Esophagus (tissue), 2 donors: Measurements from ENCODE around the gene RLN1. TPM values are rescaled to one million over a fixed set of nuclear protein-coding genes. Genes with fewer than 3 reads are reported as not detected.
"Not testable (repeated sequence)": the region's sequence is repeated elsewhere in the genome, so short reads cannot be mapped to it uniquely, and the experiment has no call there.

Experiments
- H3K27ac ChIP-seq, 2 donors: one replicate each; pipeline ENCODE4 v1.5.1; 2013; ENCODE audit warnings: low read depth in 2 of 2, mild to moderate bottlenecking in 2 of 2, inconsistent platforms in 1 of 2, low read length in 1 of 2, moderate library complexity in 1 of 2
- H3K27me3 ChIP-seq, 2 donors: one replicate each; pipeline ENCODE4 v1.6.1; 2013; ENCODE audit warnings: low read length in 2 of 2, control low read depth in 1 of 2, mild to moderate bottlenecking in 1 of 2; ENCODE audit not compliant: insufficient read depth in 2 of 2, control insufficient read depth in 1 of 2
- H3K36me3 ChIP-seq, 2 donors: one replicate each; pipeline ENCODE4 v1.6.1; 2013; ENCODE audit warnings: low read length in 1 of 2; ENCODE audit not compliant: control insufficient read depth in 2 of 2, insufficient read depth in 2 of 2
- H3K4me1 ChIP-seq, 2 donors: one replicate each; pipeline ENCODE4 v1.6.1; 2013; ENCODE audit warnings: low read length in 1 of 2; ENCODE audit not compliant: control insufficient read depth in 2 of 2, insufficient read depth in 2 of 2
- H3K4me3 ChIP-seq, 2 donors: one replicate each; pipeline ENCODE4 v1.5.1; 2013; ENCODE audit warnings: low read length in 2 of 2, mild to moderate bottlenecking in 2 of 2, low read depth in 1 of 2, moderate library complexity in 1 of 2
- H3K9me3 ChIP-seq, 2 donors: one replicate each; pipeline ENCODE4 v1.6.1; 2013; ENCODE audit warnings: mild to moderate bottlenecking in 2 of 2, low read depth in 1 of 2, low read length in 1 of 2, moderate library complexity in 1 of 2; ENCODE audit not compliant: control insufficient read depth in 2 of 2, insufficient read depth in 1 of 2
- WGBS, 2 donors: extraction: QIAGEN DNeasy Blood & Tissue Kit; methylation state at CpG; one replicate each; pipeline ENCODE4 v1.1.7; 2013; 5-methylcytosine and 5-hydroxymethylcytosine counted together
- polyA plus RNA-seq, 2 donors: library from polyadenylated mRNA; stranded (reverse); fragments of 200-250 nt; gene quantifications; one replicate each; pipeline ENCODE4 v1.2.3, GENCODE V29; 2013
- donor health status: healthy with polysubstance abuse.
- donor health status: Bipolar disorder and iron deficiency.

RLN1 gene
- polyA plus RNA-seq, 2 donors = 0.21 to 0.33 TPM

DNA sequence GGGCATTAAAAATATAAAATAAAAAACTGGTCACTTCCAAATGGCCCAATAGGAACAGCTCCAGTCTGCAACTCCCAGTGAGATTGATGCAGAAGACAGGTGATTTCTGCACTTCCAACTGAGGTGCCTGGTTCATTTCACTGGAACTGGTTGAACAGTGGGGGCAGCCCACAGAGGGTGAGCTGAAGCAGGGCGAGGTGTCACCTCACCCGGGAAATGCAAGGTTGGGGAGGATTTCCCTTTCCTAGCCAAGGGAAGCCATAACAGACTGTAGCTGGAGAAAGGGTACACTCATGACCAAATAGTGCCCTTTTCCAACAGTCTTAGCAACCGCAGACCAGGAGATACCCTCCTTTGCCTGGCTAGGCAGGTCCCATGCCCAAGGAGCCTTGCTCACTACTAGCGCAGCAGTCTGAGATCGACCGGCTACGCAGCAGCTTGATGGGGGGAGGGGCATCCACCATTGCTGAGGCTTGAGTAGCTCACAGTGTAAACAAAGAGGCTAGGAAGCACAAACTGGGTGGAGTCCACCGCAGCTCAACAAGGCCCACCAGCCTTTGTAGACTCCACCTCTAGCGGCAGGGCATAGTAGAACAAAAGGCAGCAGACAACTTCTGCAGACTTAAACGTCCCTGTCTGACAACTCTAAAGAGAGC, 12.7 kb downstream of the RLN1 start:
- no peak overlapping the region for H3K27ac ChIP-seq
- H3K4me3 ChIP-seq = no peak overlapping the region
- no peaks in the 10 kb centered on the region for H3K27me3 ChIP-seq
- H3K4me1 ChIP-seq = no peaks in the 10 kb centered on the region
- WGBS, 2 donors = 62 to 73% methylated on average over 10 of the region's 10 CpGs
- no peaks in the 10 kb centered on the region for H3K36me3 ChIP-seq
- no peaks in the 10 kb centered on the region for H3K9me3 ChIP-seq

DNA sequence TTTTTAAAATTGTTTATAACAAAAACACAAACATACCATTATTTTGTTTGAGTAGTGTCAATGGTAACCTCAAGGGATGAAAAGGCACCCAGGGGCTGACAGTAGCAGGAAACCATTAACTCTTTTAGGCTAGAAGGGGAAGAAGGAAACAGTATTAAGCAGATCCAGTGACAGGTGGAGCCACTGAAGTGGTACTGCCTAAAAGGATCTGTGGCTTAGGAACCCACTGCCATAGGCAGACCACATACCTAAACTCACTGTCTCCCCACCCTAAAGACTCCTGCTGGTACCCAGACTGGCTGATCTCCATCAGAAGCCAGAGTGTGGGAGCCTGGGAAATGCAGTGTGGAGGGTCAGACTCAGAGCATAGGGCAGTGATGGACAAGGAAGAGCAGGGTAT, 13.5 kb downstream of the RLN1 start:
- no peak overlapping the region for H3K4me3 ChIP-seq
- no peak overlapping the region for H3K27ac ChIP-seq
- no peaks in the 10 kb centered on the region for H3K27me3 ChIP-seq
- H3K4me1 ChIP-seq = no peaks in the 10 kb centered on the region
- no peaks in the 10 kb centered on the region for H3K36me3 ChIP-seq
- H3K9me3 ChIP-seq = no peaks in the 10 kb centered on the region

DNA sequence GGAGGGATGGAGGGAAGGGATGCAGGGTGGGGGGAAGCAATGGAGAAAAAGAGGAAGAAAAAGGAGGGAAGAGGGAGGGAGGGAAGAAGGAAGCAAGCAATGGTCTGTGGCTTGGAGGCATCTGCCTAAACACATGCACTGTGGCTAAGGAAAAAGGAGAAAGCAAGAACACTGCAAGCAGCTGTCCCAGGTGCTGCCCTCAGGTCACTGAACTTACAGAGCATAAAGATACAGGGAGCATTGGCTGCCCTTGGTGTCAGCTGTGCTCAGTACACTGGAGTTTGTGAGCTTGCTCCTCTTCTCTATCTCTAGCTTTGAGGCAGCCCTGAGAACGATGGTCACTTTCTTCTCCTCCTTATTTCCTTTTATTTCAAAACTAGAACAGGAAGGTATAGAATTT, 18.1 kb downstream of the RLN1 start:
- WGBS, 2 donors = 76 to 81% methylated on average over 1 of the region's 1 CpG
- not testable (repeated sequence) for H3K36me3 ChIP-seq, H3K27ac ChIP-seq, H3K4me3 ChIP-seq, H3K4me1 ChIP-seq, H3K27me3 ChIP-seq, H3K9me3 ChIP-seq

DNA sequence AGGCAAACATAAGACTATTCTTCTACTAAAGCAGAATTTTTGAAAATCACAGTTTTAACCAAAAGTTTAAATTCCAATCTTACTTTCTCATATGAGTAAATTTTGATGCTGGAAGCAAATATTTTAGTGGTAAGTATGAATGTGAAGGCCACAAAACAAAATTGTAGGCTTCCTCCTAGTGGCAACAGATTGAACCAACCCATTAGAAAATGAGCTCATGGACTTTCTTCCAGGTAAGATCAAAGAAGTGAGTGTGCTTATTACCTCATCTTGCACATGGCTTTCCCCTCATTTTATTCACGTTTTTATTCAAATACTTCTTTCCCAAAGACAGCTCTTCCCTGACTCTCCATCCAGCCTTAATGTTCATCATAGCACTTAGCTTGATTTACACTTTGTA, 18.6 kb downstream of the RLN1 start:
- no peaks in the 10 kb centered on the region for H3K36me3 ChIP-seq
- no peaks in the 10 kb centered on the region for H3K27me3 ChIP-seq
- no peaks in the 10 kb centered on the region for H3K9me3 ChIP-seq
- H3K27ac ChIP-seq = no peak overlapping the region
- H3K4me3 ChIP-seq = no peak overlapping the region
- no peaks in the 10 kb centered on the region for H3K4me1 ChIP-seq
- WGBS, 2 donors = 28 to 35% methylated on average over 1 of the region's 1 CpG

DNA sequence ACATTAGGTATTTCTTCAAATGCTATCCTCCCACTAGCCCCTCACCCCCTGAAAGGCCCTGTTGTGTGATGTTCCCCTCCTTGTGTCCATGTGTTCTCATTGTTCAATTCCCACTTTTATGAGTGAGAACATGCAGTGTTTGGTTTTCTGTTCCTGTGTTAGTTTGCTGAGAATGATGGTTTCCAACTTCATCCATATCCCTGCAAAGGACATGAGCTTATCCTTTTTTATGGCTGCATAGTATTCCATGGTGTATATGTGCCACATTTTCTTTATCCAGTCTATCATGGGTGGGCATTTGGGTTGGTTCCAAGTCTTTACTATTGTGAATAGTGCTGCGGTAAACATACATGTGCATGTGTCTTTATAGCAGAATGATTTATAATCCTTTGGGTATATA, 23.3 kb downstream of the RLN1 start:
- not testable (repeated sequence) for H3K4me3 ChIP-seq, H3K27me3 ChIP-seq, H3K27ac ChIP-seq, H3K4me1 ChIP-seq, H3K9me3 ChIP-seq, H3K36me3 ChIP-seq
- WGBS, 2 donors = 96 to 100% methylated on average over 1 of the region's 1 CpG

DNA sequence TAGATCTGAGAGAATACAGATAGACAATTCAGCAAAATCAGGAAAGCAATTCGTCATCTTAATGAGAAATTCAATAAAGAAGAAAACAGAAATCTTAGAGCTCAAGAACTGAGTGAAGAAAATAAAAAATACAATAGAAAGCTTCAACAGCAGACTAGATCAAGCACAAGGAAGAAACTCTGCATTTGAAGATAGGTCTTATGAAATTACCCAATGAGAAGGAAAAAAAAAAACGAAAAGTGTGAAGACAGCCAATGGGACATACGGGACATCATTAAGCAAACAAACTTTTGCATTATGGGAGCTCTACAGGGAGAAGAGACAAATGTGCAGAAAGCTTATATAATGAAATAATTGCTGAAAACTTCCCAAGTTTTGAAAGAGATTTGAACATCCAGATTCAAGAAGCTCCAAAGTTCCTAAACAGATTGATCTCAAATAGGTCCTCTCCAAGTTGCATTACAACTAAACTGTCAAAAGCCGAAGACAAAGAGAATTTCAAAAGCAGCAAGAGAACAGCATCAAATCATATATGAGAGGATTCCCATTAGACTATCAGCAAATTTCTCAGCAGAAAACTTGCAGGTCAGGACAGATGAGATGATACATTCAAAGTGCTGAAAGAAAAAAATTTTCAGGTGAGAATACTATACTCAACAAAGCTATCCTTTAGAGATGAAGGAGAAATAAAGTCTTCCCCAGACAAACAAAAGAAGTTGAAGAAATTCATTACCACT, 24.3 kb downstream of the RLN1 start:
- no peak overlapping the region for H3K27ac ChIP-seq
- no peak overlapping the region for H3K4me3 ChIP-seq
- no peaks in the 10 kb centered on the region for H3K4me1 ChIP-seq
- H3K9me3 ChIP-seq = peaks cover 0 to 6% of the 10 kb centered on the region in 2 donors
- no peaks in the 10 kb centered on the region for H3K36me3 ChIP-seq
- H3K27me3 ChIP-seq = no peaks in the 10 kb centered on the region
- 67 to 68% methylated on average over 4 of the region's 4 CpGs for WGBS, 2 donors

DNA sequence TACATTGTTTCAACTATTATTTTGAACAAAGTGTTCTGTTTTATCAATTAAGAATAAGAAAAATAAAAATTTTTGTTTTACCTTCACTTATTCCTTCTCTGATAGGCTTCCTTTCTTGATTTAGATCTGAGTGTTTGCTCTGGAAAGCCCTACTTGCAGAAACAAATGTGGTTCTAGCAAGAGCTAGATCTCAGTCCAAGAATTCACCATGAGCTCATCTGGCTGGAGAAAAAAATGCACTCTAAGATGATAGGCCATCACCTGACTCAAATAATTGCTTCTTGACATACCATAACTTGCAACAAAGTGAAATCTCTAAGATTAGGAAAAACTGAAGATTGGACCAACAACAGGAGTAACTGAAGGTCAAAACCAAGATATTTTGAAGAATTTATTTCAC, 28.8 kb downstream of the RLN1 start:
- no peaks in the 10 kb centered on the region for H3K4me1 ChIP-seq
- no peaks in the 10 kb centered on the region for H3K27me3 ChIP-seq
- H3K36me3 ChIP-seq = no peaks in the 10 kb centered on the region
- peaks cover 0 to 6% of the 10 kb centered on the region in 2 donors for H3K9me3 ChIP-seq
- no peak overlapping the region for H3K27ac ChIP-seq
- H3K4me3 ChIP-seq = no peak overlapping the region

DNA sequence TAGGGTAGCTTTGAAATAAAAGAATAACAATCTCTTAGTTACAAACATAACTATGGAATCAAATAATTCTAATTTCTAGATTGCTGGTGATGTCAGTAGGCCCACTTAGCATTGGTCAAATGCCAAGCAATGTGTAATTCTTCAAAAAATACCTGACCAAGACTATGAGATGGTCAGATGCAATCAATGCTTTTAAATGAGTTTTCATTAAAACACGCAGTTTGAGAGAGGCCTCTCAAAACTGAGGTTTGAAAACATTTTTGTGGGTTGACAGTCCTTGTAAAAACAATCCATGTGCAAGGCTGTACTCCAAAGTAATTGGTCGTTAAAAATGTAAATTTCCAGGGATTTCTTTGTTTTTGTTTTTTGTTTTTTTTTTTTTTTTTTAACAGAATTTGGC, 33.9 kb downstream of the RLN1 start:
- Histone ChIP-seq H3K4me3 (no peak overlapping the region), H3K27me3 (no peaks in the 10 kb centered on the region), H3K36me3 (no peaks in the 10 kb centered on the region), H3K27ac (no peak overlapping the region), H3K9me3 (no peaks in the 10 kb centered on the region), H3K4me1 (no peaks in the 10 kb centered on the region)
- 79 to 89% methylated on average over 2 of the region's 2 CpGs for WGBS, 2 donors

DNA sequence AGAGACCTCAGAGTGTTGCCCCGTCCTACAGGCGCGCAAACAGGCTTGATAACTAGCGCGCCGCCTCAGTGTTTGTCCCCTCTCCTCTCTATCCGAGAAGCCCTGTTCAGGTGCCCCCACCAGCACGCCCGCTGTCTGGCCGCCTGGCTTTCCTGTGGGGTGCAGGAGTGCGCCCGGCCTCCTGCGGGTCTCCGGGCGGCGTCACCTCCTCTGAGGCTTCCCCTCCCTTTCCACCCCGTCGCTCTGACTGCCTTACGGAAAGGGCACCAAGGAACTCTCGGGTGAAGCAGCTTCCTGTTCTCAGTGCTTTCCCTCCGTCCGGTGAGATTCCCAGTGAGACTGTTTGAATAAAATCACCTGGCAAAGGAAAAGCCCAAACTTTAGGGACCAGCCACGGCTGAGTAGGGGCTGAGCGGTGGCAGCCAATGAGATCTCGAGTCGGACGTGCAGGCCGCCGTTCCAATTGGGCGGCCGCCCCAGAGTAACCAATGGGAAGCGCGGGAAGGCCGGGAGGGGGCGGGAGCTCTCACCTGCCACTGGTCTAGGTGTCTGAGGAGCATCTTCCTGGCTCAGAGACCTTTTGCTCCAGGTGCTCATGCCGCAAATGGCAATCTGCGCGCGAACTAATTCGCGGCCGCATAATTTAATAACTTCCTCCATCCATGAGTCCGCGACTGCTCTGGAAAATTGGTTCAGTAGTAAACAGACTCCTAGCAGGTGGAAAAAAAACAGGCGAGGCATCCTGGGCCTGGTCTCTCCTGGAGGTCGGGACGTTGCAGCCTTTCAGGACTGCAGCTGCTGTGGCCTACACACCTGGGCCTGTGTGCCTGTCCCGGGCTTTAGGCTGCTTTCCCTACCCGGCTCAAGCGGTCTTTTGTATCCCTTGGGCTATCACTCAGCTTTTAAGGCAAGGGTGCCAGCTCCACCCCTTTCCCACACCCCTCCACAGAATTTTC, 35.6 kb downstream of the RLN1 start, which contains the start of gene RLN2:
TSS of gene RLN2 (minus strand) at position 877 of the 956 bp plus-strand sequence. CDS start at position 741, 136 bp downstream.
- not testable (repeated sequence) for H3K9me3 ChIP-seq, H3K27me3 ChIP-seq, H3K4me1 ChIP-seq, H3K36me3 ChIP-seq, H3K4me3 ChIP-seq, H3K27ac ChIP-seq
- 22 to 29% methylated on average over 15 of the region's 50 CpGs for WGBS, 2 donors
